ENCODE measurements around the gene RCBTB2.

DNA sequence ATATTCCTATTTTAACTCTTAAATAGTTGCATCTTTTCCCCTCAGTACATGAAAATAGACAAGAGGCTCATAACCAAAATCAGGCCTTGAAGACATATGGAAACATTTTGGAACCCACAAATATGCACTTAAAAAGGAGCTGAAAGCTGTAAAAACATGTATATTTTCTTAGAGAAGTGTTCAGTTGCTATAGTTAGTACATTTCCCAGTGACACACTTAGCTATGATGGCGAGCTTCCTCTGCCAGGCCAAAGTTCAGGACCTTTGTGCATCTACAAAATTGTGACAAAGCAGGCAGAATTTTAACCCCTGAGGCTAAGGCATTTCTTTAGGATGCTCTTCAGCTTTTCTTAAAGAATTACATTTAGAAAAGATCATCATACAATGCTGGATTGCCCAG is 54.5 kb downstream of the RCBTB2 start:
- TF ChIP-seq POLR2AphosphoS5 (IDR thresholded peaks at IDR 0.05; ENCODE audit: low read depth, low read length) (no peak), TAF1 (IDR thresholded peaks at IDR 0.05; ENCODE audit: borderline replicate concordance, insufficient read depth, low read length) (no peak), FOXP2 (optimal IDR thresholded peaks at IDR 0.05; ENCODE audit: borderline replicate concordance, extremely low read depth, extremely low read length, insufficient read depth) (no peak)
- TF ChIP-seq, protein P1, sequence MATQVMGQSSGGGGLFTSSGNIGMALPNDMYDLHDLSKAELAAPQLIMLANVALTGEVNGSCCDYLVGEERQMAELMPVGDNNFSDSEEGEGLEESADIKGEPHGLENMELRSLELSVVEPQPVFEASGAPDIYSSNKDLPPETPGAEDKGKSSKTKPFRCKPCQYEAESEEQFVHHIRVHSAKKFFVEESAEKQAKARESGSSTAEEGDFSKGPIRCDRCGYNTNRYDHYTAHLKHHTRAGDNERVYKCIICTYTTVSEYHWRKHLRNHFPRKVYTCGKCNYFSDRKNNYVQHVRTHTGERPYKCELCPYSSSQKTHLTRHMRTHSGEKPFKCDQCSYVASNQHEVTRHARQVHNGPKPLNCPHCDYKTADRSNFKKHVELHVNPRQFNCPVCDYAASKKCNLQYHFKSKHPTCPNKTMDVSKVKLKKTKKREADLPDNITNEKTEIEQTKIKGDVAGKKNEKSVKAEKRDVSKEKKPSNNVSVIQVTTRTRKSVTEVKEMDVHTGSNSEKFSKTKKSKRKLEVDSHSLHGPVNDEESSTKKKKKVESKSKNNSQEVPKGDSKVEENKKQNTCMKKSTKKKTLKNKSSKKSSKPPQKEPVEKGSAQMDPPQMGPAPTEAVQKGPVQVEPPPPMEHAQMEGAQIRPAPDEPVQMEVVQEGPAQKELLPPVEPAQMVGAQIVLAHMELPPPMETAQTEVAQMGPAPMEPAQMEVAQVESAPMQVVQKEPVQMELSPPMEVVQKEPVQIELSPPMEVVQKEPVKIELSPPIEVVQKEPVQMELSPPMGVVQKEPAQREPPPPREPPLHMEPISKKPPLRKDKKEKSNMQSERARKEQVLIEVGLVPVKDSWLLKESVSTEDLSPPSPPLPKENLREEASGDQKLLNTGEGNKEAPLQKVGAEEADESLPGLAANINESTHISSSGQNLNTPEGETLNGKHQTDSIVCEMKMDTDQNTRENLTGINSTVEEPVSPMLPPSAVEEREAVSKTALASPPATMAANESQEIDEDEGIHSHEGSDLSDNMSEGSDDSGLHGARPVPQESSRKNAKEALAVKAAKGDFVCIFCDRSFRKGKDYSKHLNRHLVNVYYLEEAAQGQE (IDR thresholded peaks at IDR 0.05; ENCODE audit: insufficient read depth in 1 of 2, low read depth in 2 of 2, low read length in 2 of 2) = no peak
